Right lobe of liver (tissue), 4 donors: Measurements from ENCODE around the gene CNGB1.

Experiments
- CTCF ChIP-seq, 4 donors: fragments of 200-600 bp in 3 of 4; fragments of 450-650 bp in 1 of 4; IDR thresholded peaks; one replicate each; pipeline versions ENCODE4 v1.5.1 to v1.8.0; 2016 to 2022; ENCODE audit warnings: antibody characterized with exemption in 4 of 4, mild to moderate bottlenecking in 2 of 4
- POLR2A ChIP-seq: fragments of 450-650 bp; IDR thresholded peaks from one replicate; pipeline ENCODE4 v1.6.1; 2017; ENCODE audit warnings: antibody characterized with exemption, mild to moderate bottlenecking
- donor health status: DM: no; HTN: no; CAD: no.
- donor health status: DM: no; HTN: no; CAD: no.
- donor health status: DM: no; HTN: yes; CAD: no.

- no peak for TF ChIP-seq POLR2A
- no peak for TF ChIP-seq CTCF (IDR thresholded peaks at IDR 0.05)
These were observed 83.2 kb downstream of the CNGB1 start for GRCh38 chr16:57887711-57888110.
